ENCODE results near the gene MMP17. TPM values are rescaled to one million over a fixed set of nuclear protein-coding genes. Genes with fewer than 3 reads are reported as not detected.

MMP17 gene
- 1 to 10 TPM in 1 of 2 experiments, under 1 TPM in 1; 0.62 to 1.5 TPM for total RNA-seq
- not detected for polyA plus RNA-seq
- total RNA-seq: 0 to 0.25 (median 0.03) reads per million in 6 experiments

- Mint-ChIP-seq H3K36me3 (peaks cover 0 to 2% (median 0%) of the 10 kb centered on the region in 3 donors), H3K4me3 (peak within 1 kb of the TSS; percentile 36 to 88 (median 72)), H3K27me3 (peaks cover 15 to 60% (median 39%) of the 10 kb centered on the region in 5 donors), H3K4me1 (peaks cover 5 to 22% (median 17%) of the 10 kb centered on the region in 4 donors), H3K27ac (no peak within 1 kb of the TSS), H3K9me3 (no peaks in the 10 kb centered on the region)
- POLR2A ChIA-PET: no interaction called here
- DNase-seq (peak in 6 of 10 donors; percentile 13 to 44 (median 29)), ATAC-seq (peak; percentile 69 to 73)
Observed at GRCh38 chr12:131827961-131828534, at the start of gene MMP17. TSS of gene MMP17 (plus strand) at chr12:131828393. CDS start at chr12:131828495, 102 bp downstream.

GRCh38 chr12:131779027-131779426 lies 49.2 kb upstream of the MMP17 start:
- Mint-ChIP-seq H3K27ac (peak overlapping the region in 1 of 10 donors; percentile 83), H3K27me3 (no peaks in the 10 kb centered on the region), H3K4me1 (peaks cover 2 to 24% (median 11%) of the 10 kb centered on the region in 4 donors), H3K4me3 (no peak overlapping the region), H3K36me3 (peaks cover 4 to 73% (median 16%) of the 10 kb centered on the region in 3 donors), H3K9me3 (no peaks in the 10 kb centered on the region)
- DNase-seq (no peak), ATAC-seq (no peak)
- POLR2A ChIA-PET: no interaction called here

GRCh38 chr12:131782061-131782460 lies 46.1 kb upstream of the MMP17 start:
- H3K4me3 Mint-ChIP-seq: no peak overlapping the region
- no peaks in the 10 kb centered on the region for H3K27me3 Mint-ChIP-seq

DNA sequence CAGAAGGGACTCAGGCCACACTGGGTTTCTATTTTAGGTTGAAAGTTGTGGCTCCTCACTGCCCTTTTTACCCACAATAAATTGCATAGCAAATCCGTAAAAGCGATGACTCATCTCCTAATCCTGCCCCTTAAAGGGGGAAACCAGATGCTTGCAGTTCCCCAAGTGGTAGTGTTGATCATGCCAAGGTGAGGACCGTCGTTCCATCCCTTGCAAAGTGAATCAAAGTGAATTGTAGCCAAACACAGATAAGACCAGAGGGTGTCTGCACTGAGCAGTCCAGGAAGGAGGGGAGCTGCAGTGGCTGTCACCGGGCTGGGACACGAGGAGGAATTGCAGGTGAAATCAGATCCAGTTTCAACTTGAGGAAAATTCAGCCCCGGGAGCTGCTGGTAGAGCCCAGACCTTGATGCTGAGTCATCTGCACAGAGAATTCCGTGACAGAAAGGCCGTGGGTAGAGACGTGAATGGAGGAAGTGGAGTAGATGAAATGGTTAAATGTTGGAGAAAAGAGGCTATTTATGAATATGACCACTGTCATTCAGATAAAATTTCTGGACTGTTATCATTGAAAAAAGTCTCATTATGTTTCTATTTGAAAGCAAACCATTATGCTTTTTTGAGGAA lies 44.2 kb upstream of the MMP17 start:
- ATAC-seq (no peak), DNase-seq (no peak)
- H3K27me3 Mint-ChIP-seq: no peaks in the 10 kb centered on the region
- no peaks in the 10 kb centered on the region for H3K9me3 Mint-ChIP-seq
- POLR2A ChIA-PET: no interaction called here
- no peak overlapping the region for H3K4me3 Mint-ChIP-seq
- H3K4me1 Mint-ChIP-seq: peaks cover 0 to 4% (median 0%) of the 10 kb centered on the region in 4 donors
- H3K36me3 Mint-ChIP-seq: peaks cover 0 to 77% (median 19%) of the 10 kb centered on the region in 3 donors
- H3K27ac Mint-ChIP-seq: peak overlapping the region in 1 of 10 donors; percentile 15

More at GRCh38 chr12:131782061-131782460, 46.1 kb upstream of the MMP17 start:
- Mint-ChIP-seq H3K36me3 (peaks cover 4 to 79% (median 14%) of the 10 kb centered on the region in 3 donors), H3K4me1 (peaks cover 0 to 6% (median under 1%) of the 10 kb centered on the region in 4 donors), H3K9me3 (no peaks in the 10 kb centered on the region), H3K27ac (peak overlapping the region in 3 of 10 donors; percentile 22 to 55 (median 52))
- POLR2A ChIA-PET: no interaction called here
- ATAC-seq: no peak
- no peak for DNase-seq

DNA sequence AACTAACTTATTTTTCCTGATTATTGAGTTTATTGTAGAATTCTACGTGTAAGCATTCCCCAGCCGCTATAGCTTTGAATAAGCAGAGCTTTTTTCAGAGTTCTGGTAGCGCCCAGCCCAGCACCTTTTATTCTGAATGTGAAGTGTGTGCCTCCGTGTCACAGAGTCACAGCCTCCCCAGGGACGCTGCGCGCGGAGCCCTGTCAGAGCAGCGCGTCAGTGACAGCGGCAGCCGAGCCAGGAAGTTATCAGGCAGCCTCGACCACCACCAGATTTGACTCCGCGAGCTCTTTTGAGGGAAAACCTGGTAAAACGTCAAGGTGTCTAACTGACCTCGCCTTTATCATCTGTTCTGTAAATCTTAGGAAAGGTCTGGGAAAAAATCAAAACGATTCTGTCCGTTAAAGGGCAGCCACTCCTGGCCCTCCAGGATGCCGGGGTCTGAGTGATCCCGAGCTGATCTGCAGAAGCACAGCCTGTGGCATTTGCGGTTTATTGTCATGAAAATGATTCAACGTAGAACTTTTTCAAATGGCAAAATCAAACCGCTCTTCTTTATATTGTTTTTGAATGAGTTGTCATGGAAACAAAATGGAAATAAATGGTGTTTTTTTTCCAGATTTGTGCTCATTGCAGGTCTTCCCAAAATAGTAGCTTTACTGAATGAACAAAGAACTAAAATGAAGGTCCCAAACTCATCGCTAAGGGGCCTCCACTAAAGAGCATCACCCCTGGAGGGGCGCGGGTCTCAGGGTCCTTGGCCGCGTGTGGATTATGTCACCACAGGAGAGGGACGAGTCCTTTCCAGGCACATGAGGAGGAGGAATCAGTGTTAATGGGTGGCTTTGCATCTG lies 43.1 kb upstream of the MMP17 start:
- Mint-ChIP-seq H3K4me3 (no peak overlapping the region), H3K4me1 (peaks cover 0 to 4% (median 0%) of the 10 kb centered on the region in 4 donors), H3K27ac (peak overlapping the region in 1 of 10 donors; percentile 13), H3K9me3 (no peaks in the 10 kb centered on the region), H3K27me3 (no peaks in the 10 kb centered on the region), H3K36me3 (peaks cover 0 to 79% (median 21%) of the 10 kb centered on the region in 3 donors)
- POLR2A ChIA-PET: no interaction called here
- no peak for DNase-seq
- no peak for ATAC-seq

- ATAC-seq (no peak), DNase-seq (no peak)
- Mint-ChIP-seq H3K27me3 (no peaks in the 10 kb centered on the region), H3K4me1 (peaks cover 0 to 4% (median 0%) of the 10 kb centered on the region in 4 donors), H3K36me3 (peaks cover 0 to 79% (median 27%) of the 10 kb centered on the region in 3 donors), H3K4me3 (no peak overlapping the region), H3K9me3 (no peaks in the 10 kb centered on the region), H3K27ac (peak overlapping the region in 1 of 10 donors; percentile 68)
- POLR2A ChIA-PET: no interaction called here
Observed at GRCh38 chr12:131785763-131786330, 42.3 kb upstream of the MMP17 start.

- Mint-ChIP-seq H3K4me3 (no peak overlapping the region), H3K9me3 (no peaks in the 10 kb centered on the region), H3K27me3 (no peaks in the 10 kb centered on the region), H3K36me3 (peaks cover 0 to 83% (median 30%) of the 10 kb centered on the region in 3 donors), H3K4me1 (peaks cover 0 to 4% (median 0%) of the 10 kb centered on the region in 4 donors), H3K27ac (no peak overlapping the region)
- POLR2A ChIA-PET: no interaction called here
- ATAC-seq (no peak), DNase-seq (no peak)
Observed at GRCh38 chr12:131786331-131786730, 41.9 kb upstream of the MMP17 start.

DNA sequence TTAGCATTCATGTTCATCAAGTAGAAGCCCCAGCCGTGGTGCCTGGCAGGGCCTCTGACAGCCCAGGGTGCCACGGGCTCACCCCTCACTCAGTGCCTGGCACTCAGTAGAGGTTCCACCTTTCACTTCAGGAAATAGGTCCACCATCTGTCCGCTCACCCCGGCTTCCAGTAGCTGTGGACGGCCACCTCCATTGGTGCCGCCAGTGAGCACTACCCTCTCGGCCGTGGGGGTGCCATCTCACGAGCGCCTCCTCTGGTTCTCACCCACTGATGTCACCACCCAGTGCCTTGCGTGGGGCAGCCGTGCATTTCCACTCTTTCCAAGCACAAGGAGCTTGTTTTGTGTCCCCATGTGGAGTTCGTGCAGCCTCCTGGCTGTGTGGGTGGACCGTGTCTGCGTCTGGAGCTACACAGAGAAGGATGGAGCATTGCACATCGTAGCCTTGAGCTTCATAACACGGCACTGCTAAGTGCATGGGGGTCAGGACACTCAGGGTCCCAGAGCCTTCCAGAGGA lies 41.0 kb upstream of the MMP17 start:
- no peaks in the 10 kb centered on the region for H3K9me3 Mint-ChIP-seq
- peaks cover 0 to 4% (median 0%) of the 10 kb centered on the region in 4 donors for H3K4me1 Mint-ChIP-seq
- peaks cover 0 to 81% (median 32%) of the 10 kb centered on the region in 3 donors for H3K36me3 Mint-ChIP-seq
- DNase-seq: no peak
- no peak for ATAC-seq
- POLR2A ChIA-PET: no interaction called here
- no peaks in the 10 kb centered on the region for H3K27me3 Mint-ChIP-seq
- H3K27ac Mint-ChIP-seq: peak overlapping the region in 1 of 10 donors; percentile 29
- no peak overlapping the region for H3K4me3 Mint-ChIP-seq

GRCh38 chr12:131788070-131788469 lies 40.1 kb upstream of the MMP17 start:
- H3K27me3 Mint-ChIP-seq: no peaks in the 10 kb centered on the region
- no peak overlapping the region for H3K4me3 Mint-ChIP-seq
- no peak for DNase-seq
- POLR2A ChIA-PET: no interaction called here
- H3K36me3 Mint-ChIP-seq: peaks cover 0 to 81% (median 32%) of the 10 kb centered on the region in 3 donors
- H3K9me3 Mint-ChIP-seq: no peaks in the 10 kb centered on the region
- peak overlapping the region in 2 of 10 donors; percentile 19 to 66 for H3K27ac Mint-ChIP-seq
- peaks cover 0 to 4% (median 0%) of the 10 kb centered on the region in 4 donors for H3K4me1 Mint-ChIP-seq
- ATAC-seq: no peak

GRCh38 chr12:131789638-131790037 lies 38.6 kb upstream of the MMP17 start:
- POLR2A ChIA-PET: no interaction called here
- Mint-ChIP-seq H3K4me1 (peaks cover 0 to 6% (median 0%) of the 10 kb centered on the region in 4 donors), H3K27me3 (no peaks in the 10 kb centered on the region), H3K27ac (peak overlapping the region in 1 of 10 donors; percentile 75), H3K36me3 (peaks cover 0 to 82% (median 31%) of the 10 kb centered on the region in 3 donors), H3K9me3 (no peaks in the 10 kb centered on the region), H3K4me3 (no peak overlapping the region)
- DNase-seq: no peak
- ATAC-seq: no peak

- H3K36me3 Mint-ChIP-seq: peaks cover 0 to 73% (median 26%) of the 10 kb centered on the region in 3 donors
- DNase-seq (no peak), ATAC-seq (no peak)
- no peaks in the 10 kb centered on the region for H3K27me3 Mint-ChIP-seq
- peak overlapping the region in 1 of 10 donors; percentile 59 for H3K27ac Mint-ChIP-seq
- peaks cover 0 to 8% (median 3%) of the 10 kb centered on the region in 4 donors for H3K4me1 Mint-ChIP-seq
- POLR2A ChIA-PET: no interaction called here
- no peaks in the 10 kb centered on the region for H3K9me3 Mint-ChIP-seq
- no peak overlapping the region for H3K4me3 Mint-ChIP-seq
Observed at GRCh38 chr12:131793243-131794022, 34.8 kb upstream of the MMP17 start.
